HepG2 (cell line): ENCODE measurements around the gene STK24. TPM values are rescaled to one million over a fixed set of nuclear protein-coding genes. Genes with fewer than 3 reads are reported as not detected.

Experiments
- ATAC-seq: fragments of 200-7000 bp; cut with Tn5 transposase; 3 replicates; pipeline ENCODE4 v1.9.1; 2020; ENCODE audit warnings: mild to moderate bottlenecking, moderate library complexity
- BruUV-seq: library from RNA; stranded (reverse); fragments of 400-500 nt; replicated peaks from 2 replicates; lab custom pipeline; 2021; lab: Mats Ljungman, UMichigan
- CTCF ChIA-PET: fragments of 300-600 bp; formaldehyde crosslinking; extraction: SDS; loops from one replicate; lab custom pipeline; 2021; ENCODE audit warnings: low total read pairs, inconsistent platforms, low intra/inter-chr PET ratio; lab: Yijun Ruan, JAX
- POLR2A ChIA-PET: fragments of 350-600 bp; sonication (Branson Sonifier 250); formaldehyde crosslinking; loops from one replicate; lab custom pipeline; 2020; ENCODE audit warnings: antibody characterized with exemption, inconsistent platforms; lab: Yijun Ruan, JAX
- DNase-seq: peaks from one replicate; pipeline ENCODE4 v3.0.0-alpha.2; 2015; ENCODE audit warnings: low spot score
- FAIRE-seq: peaks from 3 replicates; lab custom pipeline; 2011; peaks lifted over from hg19 to GRCh38; lab: Jason Lieb, UNC
- H2AFZ ChIP-seq: one replicate; pipeline ENCODE4 v1.6.1; 2011; ENCODE audit warnings: low read length, inconsistent platforms
- H3K27ac ChIP-seq: fragments of 300-600 bp; 3 replicates; pipeline ENCODE4 v1.8.0; 2011; ENCODE audit warnings: mixed run types, mild to moderate bottlenecking, mixed read lengths, low read length, inconsistent platforms; ENCODE audit not compliant: insufficient read depth; ENCODE audit errors: extremely low read length
- H3K27me3 ChIP-seq, 2 experiments: fragments of 200-600 bp in 1 of 2; 2 replicates in 1 of 2; 3 replicates in 1 of 2; pipeline versions ENCODE4 v1.6.0 to v1.8.0; 2011; ENCODE audit warnings: low read length in 2 of 2, mild to moderate bottlenecking in 2 of 2, moderate library complexity in 2 of 2, inconsistent platforms in 1 of 2; ENCODE audit not compliant: insufficient read depth in 2 of 2, control insufficient read depth in 1 of 2
- H3K36me3 ChIP-seq, 2 experiments: fragments of 200-600 bp in 1 of 2; replicated peaks in 1 of 2; 2 replicates in 1 of 2; 3 replicates in 1 of 2; pipeline versions ENCODE4 v1.5.1 to v1.8.0; 2011; ENCODE audit warnings: low read length in 2 of 2, inconsistent platforms in 1 of 2; ENCODE audit not compliant: insufficient read depth in 2 of 2, control insufficient read depth in 1 of 2
- H3K4me1 ChIP-seq: 2 replicates; pipeline ENCODE4 v1.5.1; 2012; ENCODE audit warnings: low read length, inconsistent platforms; ENCODE audit not compliant: insufficient read depth
- H3K4me2 ChIP-seq: 2 replicates; pipeline ENCODE4 v1.6.0; 2011; ENCODE audit warnings: low read depth, low read length, inconsistent platforms
- H3K4me3 ChIP-seq, 3 experiments: fragments of 200-600 bp in 1 of 3; sonication (generic), shearing (Covaris generic) in 1 of 3; replicated peaks in 1 of 3; 2 replicates each; pipeline ENCODE4 v1.5.1; 2011 to 2016; ENCODE audit warnings: low read length in 3 of 3, inconsistent platforms in 2 of 3, low read depth in 2 of 3, mild to moderate bottlenecking in 2 of 3, control low read depth in 1 of 3, mixed read lengths in 1 of 3; ENCODE audit not compliant: insufficient read depth in 1 of 3
- H3K79me2 ChIP-seq: one replicate; pipeline ENCODE4 v1.6.1; 2011; ENCODE audit warnings: low read length, inconsistent platforms; ENCODE audit not compliant: insufficient read depth
- H3K9ac ChIP-seq: 2 replicates; pipeline ENCODE4 v1.6.0; 2011; ENCODE audit warnings: mild to moderate bottlenecking, low read depth, low read length, inconsistent platforms; ENCODE audit not compliant: insufficient read depth
- H3K9me3 ChIP-seq: 2 replicates; pipeline ENCODE4 v1.5.1; 2012; ENCODE audit warnings: mild to moderate bottlenecking, low read length
- H4K20me1 ChIP-seq: 2 replicates; pipeline ENCODE4 v1.6.0; 2011; ENCODE audit warnings: inconsistent platforms, mild to moderate bottlenecking, low read length, moderate library complexity; ENCODE audit not compliant: insufficient read depth
- AGO2 ChIP-seq: fragments of 200-400 bp; formaldehyde crosslinking; optimal IDR thresholded peaks from 2 replicates; pipeline ENCODE3; 2017; ENCODE audit warnings: mild to moderate bottlenecking, low read depth, low read length, moderate library complexity
- BRD4 ChIP-seq: sonication (generic); formaldehyde crosslinking; IDR thresholded peaks from 2 replicates; pipeline ENCODE4 v1.4.0; 2020; ENCODE audit warnings: missing genetic modification reagents
- EEA1 ChIP-seq: sonication (generic); formaldehyde crosslinking; IDR thresholded peaks from 2 replicates; pipeline ENCODE4 v1.5.1; 2020; ENCODE audit warnings: mild to moderate bottlenecking, missing genetic modification reagents, borderline replicate concordance
- FOSL2 ChIP-seq: sonication (generic); formaldehyde crosslinking; IDR thresholded peaks from 2 replicates; pipeline ENCODE4 v1.4.0; 2020; ENCODE audit warnings: missing genetic modification reagents
- FOXO4 ChIP-seq: sonication (generic); formaldehyde crosslinking; conservative IDR thresholded peaks from 2 replicates; pipeline ENCODE4 v1.8.1; 2023; ENCODE audit warnings: missing genetic modification reagents
- HOXA9 ChIP-seq: sonication (generic); formaldehyde crosslinking; IDR thresholded peaks from 2 replicates; pipeline ENCODE4 v1.8.1; 2022; ENCODE audit warnings: missing genetic modification reagents, mild to moderate bottlenecking, moderate library complexity, borderline replicate concordance
- KMT2A ChIP-seq: sonication (generic); formaldehyde crosslinking; IDR thresholded peaks from 2 replicates; pipeline ENCODE4 v1.4.0; 2020; ENCODE audit warnings: missing genetic modification reagents
- MAF1 ChIP-seq: sonication (generic); formaldehyde crosslinking; IDR thresholded peaks from 2 replicates; pipeline ENCODE4 v1.5.0; 2020; ENCODE audit warnings: missing genetic modification reagents, borderline replicate concordance
- RFXANK ChIP-seq: IDR thresholded peaks from 2 replicates; pipeline ENCODE4 v1.6.1; 2016
- ZNF567 ChIP-seq: sonication (generic); formaldehyde crosslinking; IDR thresholded peaks from 2 replicates; pipeline ENCODE4 v1.8.1; 2023; ENCODE audit warnings: mild to moderate bottlenecking, missing genetic modification reagents, borderline replicate concordance
- WGBS: methylation state at CpG from one replicate; pipeline ENCODE4 v1.1.6; 2017; ENCODE audit warnings: low lambda C conversion rate; 5-methylcytosine and 5-hydroxymethylcytosine counted together
- in situ Hi-C: cut with HindIII; loops from 2 replicates; pipeline ENCODE4 v1.10.0; 2017; ENCODE audit warnings: low pct_unique_long_range_greater_than_20kb; ENCODE audit not compliant: extremely low pct_ligation_motif_present
- intact Hi-C: fragments of 100-400 bp; cut with micrococcal nuclease; formaldehyde crosslinking; loops from one replicate; pipeline ENCODE4 v1.10.0; 2022; ENCODE audit not compliant: unreplicated experiment
- polyA plus RNA-seq, 8 experiments: library from polyadenylated mRNA; depleted of rRNA in 3 of 8; stranded (reverse) in 7 of 8; unstranded in 1 of 8; fragments of >200 nt; fragmentation: Illumina TruSeq in 4 of 8; extraction: Trizol in 4 of 8; gene quantifications; 2 replicates each; pipeline versions ENCODE4 v1.2.1 to v1.2.3, GENCODE V29; 2011 to 2016; ENCODE audit warnings: low read depth in 4 of 8, missing spikeins in 1 of 8, mixed read lengths in 1 of 8; ENCODE audit not compliant: insufficient read depth in 1 of 8
- total RNA-seq, 5 experiments: library from RNA; depleted of rRNA; stranded (reverse); fragments of >200 nt; fragmentation: Illumina TruSeq; extraction: Trizol; gene quantifications; 2 replicates each; pipeline ENCODE4 v1.2.3, GENCODE V29; 2016; ENCODE audit warnings: low read depth in 1 of 5

Gene STK24
- total and polyA plus RNA-seq, 2 of the 13 experiments (the other 11 are each of a cell fraction or from before 2014, with no cell fraction given): 51.3 to 73.0 TPM

- ATAC-seq (no peak), FAIRE-seq (no peak), DNase-seq (no peak)
- 98% methylated on average over 6 of the region's 8 CpGs for WGBS
- in situ Hi-C loops (no loop called here), intact Hi-C loops (no loop called here)
- Histone ChIP-seq H3K27ac (no peak overlapping the region), H3K4me1 (peaks cover 7% of the 10 kb centered on the region), H3K36me3 (peaks cover 1 to 9% of the 10 kb centered on the region in 2 experiments; a peak in 3 of 5 replicates), H4K20me1 (peaks cover 87% of the 10 kb centered on the region), H3K27me3 (no peaks in the 10 kb centered on the region; a peak in 1 of 5 replicates), H3K9ac (no peak overlapping the region), H2AFZ (no peak overlapping the region), H3K4me2 (no peak overlapping the region), H3K79me2 (peaks cover 100% of the 10 kb centered on the region), H3K4me3 (no peak overlapping the region), H3K9me3 (no peaks in the 10 kb centered on the region)
- ChIA-PET POLR2A (no interaction called here), CTCF (no interaction called here)
- TF ChIP-seq EEA1 (no peak), FOSL2 (CRISPR knock-in tag) (no peak), KMT2A (CRISPR knock-in tag) (no peak), BRD4 (CRISPR knock-in tag) (no peak), FOXO4 (no peak), ZNF567 (CRISPR knock-in tag) (no peak), HOXA9 (CRISPR knock-in tag) (no peak), RFXANK (CRISPR knock-in tag) (no peak)
- no TSS peak for BruUV-seq
These were observed 48.2 kb downstream of the STK24 start for GRCh38 chr13:98528663-98529064.

- Histone ChIP-seq H3K9ac (no peak overlapping the region), H2AFZ (no peak overlapping the region), H3K4me3 (no peak overlapping the region)
- CTCF ChIA-PET: no interaction called here
- FAIRE-seq (no peak), ATAC-seq (no peak)
- WGBS: 92% methylated on average over 7 of the region's 13 CpGs
- TF ChIP-seq AGO2 (peak; percentile 55), MAF1 (CRISPR knock-in tag) (no peak)
- TF ChIP-seq, all 625 proteins: peak for 1
- H3K9me3 ChIP-seq: no peaks in the 10 kb centered on the region
- BruUV-seq: no TSS peak
- in situ Hi-C loops (no loop called here), intact Hi-C loops (no loop called here)
- H3K4me2 ChIP-seq: no peak overlapping the region
- POLR2A ChIA-PET: no interaction called here
- no peaks in the 10 kb centered on the region for H3K27me3 ChIP-seq
- peaks cover 1 to 7% of the 10 kb centered on the region in 2 experiments; a peak in 2 of 5 replicates for H3K36me3 ChIP-seq
- H3K4me1 ChIP-seq: peaks cover 18% of the 10 kb centered on the region
- peaks cover 100% of the 10 kb centered on the region for H3K79me2 ChIP-seq
- DNase-seq: no peak
- peaks cover 92% of the 10 kb centered on the region for H4K20me1 ChIP-seq
- no peak overlapping the region for H3K27ac ChIP-seq
These were observed 49.4 kb downstream of the STK24 start for GRCh38 chr13:98527526-98527925.
